ENCODE results near the gene OR8J1.
"Not testable (repeated sequence)": the region's sequence is repeated elsewhere in the genome, so short reads cannot be mapped to it uniquely, and the experiment has no call there.

The OR8J1 gene

GRCh38 chr11:56353991-56354390 lies at the start of gene OR8J1:
Gene OR8J1 (plus strand): TSS chr11:56354291. CDS start chr11:56360247, 5,956 bp downstream.
- DNase-seq, result no peak

- DNase-seq, result no peak
These were observed 46.3 kb upstream of the OR8J1 start for GRCh38 chr11:56307836-56308235.

- no peak for DNase-seq
These were observed 39.2 kb upstream of the OR8J1 start, which contains the start of gene OR8K3 for GRCh38 chr11:56314844-56315243. Gene OR8K3 (plus strand): TSS chr11:56315144. CDS start chr11:56318307, 3,163 bp downstream.

- no peak for DNase-seq
These were observed 22.1 kb upstream of the OR8J1 start for GRCh38 chr11:56331861-56332491.

- DNase-seq, result no peak
These were observed 20.9 kb upstream of the OR8J1 start for GRCh38 chr11:56333156-56333555.

GRCh38 chr11:56340289-56340688 lies 13.8 kb upstream of the OR8J1 start:
- no peak for DNase-seq

GRCh38 chr11:56345739-56346138 lies 8.4 kb upstream of the OR8J1 start, which contains the start of gene OR8K1:
Gene OR8K1 (plus strand): TSS chr11:56346039. CDS start chr11:56346039, 0 bp downstream.
- DNase-seq, result no peak

- DNase-seq, result no peak
These were observed 21.2 kb downstream of the OR8J1 start, which contains the start of gene OR8U1 for GRCh38 chr11:56375324-56375723. Gene OR8U1 (plus strand): TSS chr11:56375624. CDS start chr11:56375624, 0 bp downstream.

GRCh38 chr11:56380120-56380519 lies 26.0 kb downstream of the OR8J1 start:
- DNase-seq, result no peak

GRCh38 chr11:56394381-56394780 lies 40.3 kb downstream of the OR8J1 start:
- no peak for DNase-seq

GRCh38 chr11:56396047-56396446 lies 42.0 kb downstream of the OR8J1 start:
- DNase-seq, result no peak

- not testable (repeated sequence) for DNase-seq
These were observed 47.9 kb downstream of the OR8J1 start for GRCh38 chr11:56401858-56402461.

- no peak for DNase-seq
These were observed 50.3 kb downstream of the OR8J1 start for GRCh38 chr11:56404393-56404792.

- DNase-seq, result no peak
These were observed 56.7 kb downstream of the OR8J1 start for GRCh38 chr11:56410801-56411200.
